Right lobe of liver (tissue), 4 donors: Measurements from ENCODE around the gene OR4M1.

ENCODE experiments used
- CTCF ChIP-seq, 4 donors: fragments of 200-600 bp in 3 of 4; fragments of 450-650 bp in 1 of 4; IDR thresholded peaks; one replicate each; pipeline versions ENCODE4 v1.5.1 to v1.8.0; 2016 to 2022; ENCODE audit warnings: antibody characterized with exemption in 4 of 4, mild to moderate bottlenecking in 2 of 4
- POLR2A ChIP-seq: fragments of 450-650 bp; IDR thresholded peaks from one replicate; pipeline ENCODE4 v1.6.1; 2017; ENCODE audit warnings: antibody characterized with exemption, mild to moderate bottlenecking
- donor health status: DM: no; HTN: no; CAD: no.
- donor health status: DM: no; HTN: no; CAD: no.
- donor health status: DM: no; HTN: yes; CAD: no.

- no peak for TF ChIP-seq CTCF (IDR thresholded peaks at IDR 0.05)
- no peak for TF ChIP-seq POLR2A
Observed at GRCh38 chr14:19729359-19729758, 43.9 kb upstream of the OR4M1 start.
